Activated B cell treated with CpG ODN at 0.5 μM for 24 hours (primary cell): Measurements from ENCODE around the gene PTPRK. TPM values are rescaled to one million over a fixed set of nuclear protein-coding genes. Genes with fewer than 3 reads are reported as not detected.

ENCODE experiments used
- ATAC-seq: fragments of 200-7000 bp; cut with Tn5 transposase; one replicate; pipeline ENCODE4 v1.10.0; 2021; ENCODE audit warnings: low read depth, mild to moderate bottlenecking, moderate library complexity
- CTCF ChIA-PET: fragments of 350-600 bp; sonication (Branson Sonifier 250); formaldehyde crosslinking; loops from one replicate; lab custom pipeline; 2021; ENCODE audit warnings: antibody characterized with exemption; lab: Charles Lee
- POLR2A ChIA-PET: fragments of 350-600 bp; sonication (Branson Sonifier 250); formaldehyde crosslinking; loops from one replicate; lab custom pipeline; 2021; ENCODE audit warnings: antibody characterized with exemption; lab: Charles Lee
- DNase-seq: peaks from one replicate; pipeline ENCODE4 v3.0.0; 2022
- H3K27ac Mint-ChIP-seq: one replicate; pipeline ENCODE4 v1.8.0; 2020; ENCODE audit warnings: mixed read lengths
- H3K27me3 Mint-ChIP-seq: one replicate; pipeline ENCODE4 v1.8.0; 2021; ENCODE audit warnings: mixed read lengths
- H3K36me3 Mint-ChIP-seq: one replicate; pipeline ENCODE4 v1.8.0; 2021; ENCODE audit warnings: low read depth, mixed read lengths
- H3K4me1 Mint-ChIP-seq: one replicate; pipeline ENCODE4 v1.8.0; 2021; ENCODE audit warnings: mixed read lengths
- H3K4me3 Mint-ChIP-seq: one replicate; pipeline ENCODE4 v1.8.0; 2020; ENCODE audit warnings: mild to moderate bottlenecking, mixed read lengths
- H3K9me3 Mint-ChIP-seq: one replicate; pipeline ENCODE4 v1.8.0; 2020; ENCODE audit warnings: mixed read lengths
- intact Hi-C: fragments of 100-400 bp; cut with micrococcal nuclease; formaldehyde crosslinking; loops from one replicate; pipeline ENCODE4 v1.15.1; 2024
- total RNA-seq: library from RNA; stranded (reverse); gene quantifications from 2 replicates; pipeline ENCODE4 v1.2.3, GENCODE V29; 2022
- TF ChIP-seq, protein P1 (sequence below): fragments of 200-600 bp; IDR thresholded peaks from one replicate; pipeline ENCODE4 v1.8.0; 2022; ENCODE audit warnings: antibody characterized with exemption, mild to moderate bottlenecking

PTPRK gene
- total RNA-seq, 1 donor from 2014 or later = 14.2 TPM

DNA sequence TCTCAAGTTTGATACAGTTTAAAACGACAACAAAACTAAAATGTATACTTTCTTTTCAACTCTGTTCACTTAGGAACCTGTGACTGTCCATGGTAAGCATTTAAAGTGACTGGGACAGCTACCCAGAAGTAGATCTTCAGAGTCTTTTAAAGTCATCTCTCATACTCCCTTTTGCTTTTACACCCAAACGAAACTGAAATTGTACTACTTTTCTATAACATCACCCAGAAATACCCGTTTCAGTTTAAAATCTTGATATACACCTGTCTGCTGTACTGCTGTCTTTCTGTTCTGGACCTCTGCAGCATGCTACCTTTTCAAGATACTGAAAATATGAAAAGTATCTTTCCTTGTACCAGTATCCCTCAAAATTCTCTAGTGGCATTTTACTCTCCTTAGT, 449.2 kb downstream of the PTPRK start:
- ChIA-PET CTCF (no interaction called here), POLR2A (no interaction called here)
- intact Hi-C loops = no loop called here
- no peaks in the 10 kb centered on the region for H3K9me3 Mint-ChIP-seq
- DNase-seq = no peak
- no peak overlapping the region for H3K27ac Mint-ChIP-seq
- no peak overlapping the region for H3K4me3 Mint-ChIP-seq
- no peaks in the 10 kb centered on the region for H3K4me1 Mint-ChIP-seq
- ATAC-seq = no peak
- no peaks in the 10 kb centered on the region for H3K27me3 Mint-ChIP-seq
- TF ChIP-seq, protein P1, sequence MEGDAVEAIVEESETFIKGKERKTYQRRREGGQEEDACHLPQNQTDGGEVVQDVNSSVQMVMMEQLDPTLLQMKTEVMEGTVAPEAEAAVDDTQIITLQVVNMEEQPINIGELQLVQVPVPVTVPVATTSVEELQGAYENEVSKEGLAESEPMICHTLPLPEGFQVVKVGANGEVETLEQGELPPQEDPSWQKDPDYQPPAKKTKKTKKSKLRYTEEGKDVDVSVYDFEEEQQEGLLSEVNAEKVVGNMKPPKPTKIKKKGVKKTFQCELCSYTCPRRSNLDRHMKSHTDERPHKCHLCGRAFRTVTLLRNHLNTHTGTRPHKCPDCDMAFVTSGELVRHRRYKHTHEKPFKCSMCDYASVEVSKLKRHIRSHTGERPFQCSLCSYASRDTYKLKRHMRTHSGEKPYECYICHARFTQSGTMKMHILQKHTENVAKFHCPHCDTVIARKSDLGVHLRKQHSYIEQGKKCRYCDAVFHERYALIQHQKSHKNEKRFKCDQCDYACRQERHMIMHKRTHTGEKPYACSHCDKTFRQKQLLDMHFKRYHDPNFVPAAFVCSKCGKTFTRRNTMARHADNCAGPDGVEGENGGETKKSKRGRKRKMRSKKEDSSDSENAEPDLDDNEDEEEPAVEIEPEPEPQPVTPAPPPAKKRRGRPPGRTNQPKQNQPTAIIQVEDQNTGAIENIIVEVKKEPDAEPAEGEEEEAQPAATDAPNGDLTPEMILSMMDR = no peak
- peaks cover 45% of the 10 kb centered on the region for H3K36me3 Mint-ChIP-seq

DNA sequence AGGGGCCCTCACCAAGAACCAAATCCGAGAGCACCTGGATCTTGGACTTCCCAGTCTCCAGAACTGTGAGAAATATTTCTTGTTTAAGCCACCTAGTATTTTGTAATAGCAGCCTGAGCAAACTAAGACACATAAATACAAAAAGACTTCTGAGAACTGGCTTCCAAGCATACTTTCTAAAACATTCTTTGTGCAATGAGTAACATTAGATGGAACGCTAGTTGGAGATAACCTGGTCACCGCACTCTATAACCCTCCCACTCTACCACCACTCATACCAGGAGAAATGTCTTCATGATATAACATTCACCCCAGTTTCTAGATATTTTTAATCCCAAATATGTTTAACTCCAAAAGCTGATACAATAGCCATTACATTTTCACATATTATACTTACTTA, 450.0 kb downstream of the PTPRK start:
- DNase-seq (no peak), ATAC-seq (no peak)
- H3K9me3 Mint-ChIP-seq = no peaks in the 10 kb centered on the region
- TF ChIP-seq, protein P1 = no peak
- intact Hi-C loops = no loop called here
- no peaks in the 10 kb centered on the region for H3K4me1 Mint-ChIP-seq
- H3K36me3 Mint-ChIP-seq = peaks cover 43% of the 10 kb centered on the region
- POLR2A ChIA-PET = no interaction called here
- CTCF ChIA-PET = no interaction called here
- H3K4me3 Mint-ChIP-seq = no peak overlapping the region
- H3K27me3 Mint-ChIP-seq = no peaks in the 10 kb centered on the region
- no peak overlapping the region for H3K27ac Mint-ChIP-seq

DNA sequence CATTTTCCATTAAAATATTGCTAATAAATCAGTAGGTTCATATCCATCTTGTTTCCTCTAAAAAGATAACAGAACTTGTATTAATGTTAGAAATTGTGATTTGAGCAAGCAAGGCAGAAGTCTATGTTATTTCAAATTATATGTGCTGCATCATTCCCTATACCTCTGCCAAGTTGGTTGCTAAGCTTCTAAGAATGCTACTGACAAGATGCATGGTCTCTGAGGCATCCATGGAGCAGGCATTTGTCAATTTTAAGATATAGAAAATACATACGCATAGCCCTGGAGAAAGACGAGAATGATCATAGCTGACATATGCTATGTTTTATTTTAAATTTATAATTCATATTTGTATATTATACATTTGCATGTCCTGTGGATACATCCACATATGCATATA, 451.2 kb downstream of the PTPRK start:
- Mint-ChIP-seq H3K27ac (no peak overlapping the region), H3K27me3 (no peaks in the 10 kb centered on the region), H3K4me1 (no peaks in the 10 kb centered on the region), H3K4me3 (no peak overlapping the region), H3K9me3 (no peaks in the 10 kb centered on the region), H3K36me3 (peaks cover 46% of the 10 kb centered on the region)
- ATAC-seq (no peak), DNase-seq (no peak)
- intact Hi-C loops = no loop called here
- ChIA-PET CTCF (no interaction called here), POLR2A (no interaction called here)
- TF ChIP-seq, protein P1 = no peak

DNA sequence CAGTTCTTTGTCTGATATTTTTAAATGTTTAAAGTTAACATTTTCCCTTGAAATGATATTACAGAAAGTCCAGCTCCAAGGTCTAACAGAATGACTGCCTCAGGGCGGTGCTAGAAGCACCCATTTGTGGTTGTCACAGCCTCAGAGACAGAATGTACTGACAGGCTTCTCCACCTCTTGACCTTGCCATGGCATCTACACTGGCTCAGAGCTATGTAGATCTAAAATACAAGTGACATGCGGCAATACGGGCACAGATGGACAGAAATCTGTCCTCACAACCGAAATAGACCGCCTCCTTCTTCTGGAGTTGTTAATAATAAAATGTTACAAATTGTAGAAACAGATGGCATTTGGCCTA, 452.3 kb downstream of the PTPRK start:
- no peak for ATAC-seq
- no peaks in the 10 kb centered on the region for H3K4me1 Mint-ChIP-seq
- ChIA-PET POLR2A (no interaction called here), CTCF (no interaction called here)
- peaks cover 45% of the 10 kb centered on the region for H3K36me3 Mint-ChIP-seq
- no peak for DNase-seq
- H3K4me3 Mint-ChIP-seq = no peak overlapping the region
- no peaks in the 10 kb centered on the region for H3K9me3 Mint-ChIP-seq
- TF ChIP-seq, protein P1 = no peak
- H3K27me3 Mint-ChIP-seq = no peaks in the 10 kb centered on the region
- intact Hi-C loops = no loop called here
- no peak overlapping the region for H3K27ac Mint-ChIP-seq

DNA sequence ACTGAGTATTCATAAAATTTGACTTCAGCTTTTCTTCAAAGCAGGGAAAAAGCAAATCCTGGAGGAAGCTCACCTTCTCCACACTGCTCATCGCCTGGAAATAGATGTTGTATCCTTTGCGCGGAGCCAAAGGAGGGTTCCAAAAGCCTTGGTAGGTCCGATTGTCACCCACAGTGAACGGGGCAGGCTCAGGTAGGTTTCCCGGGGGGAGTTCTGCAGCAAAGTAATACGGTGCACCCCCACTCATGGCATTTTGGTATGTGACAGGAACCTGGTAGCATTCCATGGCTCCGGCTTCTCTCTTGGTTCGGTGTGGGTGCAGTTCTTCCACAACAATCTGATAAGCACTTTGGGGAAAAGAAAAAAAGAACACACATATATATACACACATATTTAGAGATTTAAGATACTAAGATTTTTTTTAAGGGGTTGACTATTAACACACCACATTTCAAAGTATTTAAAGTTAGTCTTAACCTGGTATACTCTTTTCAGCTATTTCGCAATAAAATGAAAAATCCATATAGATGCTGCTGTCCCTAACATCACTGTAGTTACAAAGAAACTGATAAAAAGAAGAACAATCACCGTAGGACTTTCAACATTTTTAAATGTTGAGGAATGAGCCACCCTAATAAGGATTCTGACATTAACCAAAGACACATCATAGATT, 452.8 kb downstream of the PTPRK start:
- Mint-ChIP-seq H3K27ac (no peak overlapping the region), H3K27me3 (no peaks in the 10 kb centered on the region), H3K36me3 (peaks cover 45% of the 10 kb centered on the region), H3K4me1 (no peaks in the 10 kb centered on the region), H3K9me3 (no peaks in the 10 kb centered on the region), H3K4me3 (no peak overlapping the region)
- ChIA-PET POLR2A (no interaction called here), CTCF (no interaction called here)
- DNase-seq = no peak
- intact Hi-C loops = no loop called here
- no peak for ATAC-seq
- TF ChIP-seq, protein P1 = no peak
